TTC549 (cell line): Measurements from ENCODE around the gene EARS2.
"Not testable (repeated sequence)": the region's sequence is repeated elsewhere in the genome, so short reads cannot be mapped to it uniquely, and the experiment has no call there.

Source experiments
- FAIRE-seq: peaks from 2 replicates; lab custom pipeline; 2012; peaks lifted over from hg19 to GRCh38; lab: Jason Lieb, UNC

The EARS2 gene

DNA sequence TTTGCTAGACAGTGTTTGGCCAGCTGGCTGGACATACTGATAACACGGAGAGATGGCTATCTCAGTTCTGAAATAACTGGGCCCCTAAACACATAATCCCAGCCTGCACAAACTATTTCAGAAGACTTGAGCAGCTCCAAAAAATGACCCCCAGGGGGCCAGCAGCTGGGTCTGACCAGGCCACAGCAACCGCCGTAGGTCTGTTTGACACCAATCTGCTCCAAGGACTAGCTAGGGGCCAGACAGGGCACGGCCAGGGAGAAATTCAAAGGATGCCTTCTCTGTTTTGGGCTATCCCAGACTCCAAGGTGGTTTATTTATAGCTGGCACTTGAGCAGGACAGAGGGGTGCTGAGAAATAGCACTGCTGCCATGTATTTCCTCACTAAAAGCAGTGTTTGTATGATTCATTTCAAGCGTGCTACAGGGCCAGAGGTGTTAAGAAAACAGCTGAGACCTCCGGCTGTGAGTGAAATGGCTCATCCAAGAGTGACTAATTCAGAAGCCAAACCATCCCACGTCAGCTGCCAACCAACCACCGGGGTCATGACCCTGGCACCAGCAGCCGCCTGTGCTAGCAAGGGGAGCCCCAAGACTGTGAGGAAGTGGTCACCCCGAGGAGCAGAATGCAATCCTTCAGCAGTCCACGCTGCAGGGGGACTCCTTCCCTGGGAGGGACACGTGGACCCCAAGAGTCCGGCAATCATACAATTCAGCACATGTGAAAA, 52.5 kb downstream of the EARS2 start:
- FAIRE-seq: no peak

- no peak for FAIRE-seq
Observed at GRCh38 chr16:23504076-23504452, 53.1 kb downstream of the EARS2 start.

- no peak for FAIRE-seq
Observed at GRCh38 chr16:23502466-23502865, 54.7 kb downstream of the EARS2 start.

GRCh38 chr16:23501291-23501690, 55.9 kb downstream of the EARS2 start:
- no peak for FAIRE-seq

- no peak for FAIRE-seq
Observed at GRCh38 chr16:23500862-23501225, 56.3 kb downstream of the EARS2 start.

GRCh38 chr16:23500212-23500861, 56.8 kb downstream of the EARS2 start:
- no peak for FAIRE-seq

- no peak for FAIRE-seq
Observed at GRCh38 chr16:23499801-23500200, 57.3 kb downstream of the EARS2 start.

DNA sequence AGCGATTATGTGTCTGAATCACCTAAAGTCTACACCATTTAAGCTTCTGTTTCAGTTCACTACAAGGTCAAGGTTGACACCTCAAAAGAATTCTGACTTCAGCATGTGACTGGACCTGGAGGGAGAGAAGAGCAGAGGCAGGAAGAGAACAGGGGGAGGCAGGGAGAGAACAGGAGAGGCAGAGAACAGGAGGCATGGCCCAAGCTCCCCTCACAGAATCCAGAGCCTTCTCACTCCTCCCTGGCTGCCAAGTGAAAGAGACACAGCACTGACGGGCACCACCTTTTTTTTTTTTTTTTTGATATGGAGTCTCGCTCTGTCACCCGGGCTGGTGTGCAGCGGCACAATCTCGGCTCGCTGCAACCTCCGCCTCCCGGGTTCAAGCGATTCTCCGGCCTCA, 58.3 kb downstream of the EARS2 start:
- FAIRE-seq: no peak

DNA sequence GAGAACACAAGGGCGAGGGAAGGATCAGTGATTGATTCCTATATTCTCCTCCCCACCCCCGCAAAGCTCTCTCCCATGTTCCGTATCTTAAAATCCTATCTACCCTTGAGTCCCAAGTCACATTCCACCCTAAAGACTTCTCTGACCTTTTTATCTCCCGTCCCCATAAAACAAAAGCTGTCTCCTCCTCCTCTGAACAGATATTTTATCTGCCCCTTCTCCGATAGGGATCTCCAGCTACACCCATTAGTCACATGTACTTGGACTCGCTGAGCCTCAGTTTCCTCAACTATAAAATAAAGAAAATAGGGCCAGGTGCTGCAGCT, 59.6 kb downstream of the EARS2 start:
- no peak for FAIRE-seq

- no peak for FAIRE-seq
Observed at GRCh38 chr16:23496821-23497542, 60.2 kb downstream of the EARS2 start.

DNA sequence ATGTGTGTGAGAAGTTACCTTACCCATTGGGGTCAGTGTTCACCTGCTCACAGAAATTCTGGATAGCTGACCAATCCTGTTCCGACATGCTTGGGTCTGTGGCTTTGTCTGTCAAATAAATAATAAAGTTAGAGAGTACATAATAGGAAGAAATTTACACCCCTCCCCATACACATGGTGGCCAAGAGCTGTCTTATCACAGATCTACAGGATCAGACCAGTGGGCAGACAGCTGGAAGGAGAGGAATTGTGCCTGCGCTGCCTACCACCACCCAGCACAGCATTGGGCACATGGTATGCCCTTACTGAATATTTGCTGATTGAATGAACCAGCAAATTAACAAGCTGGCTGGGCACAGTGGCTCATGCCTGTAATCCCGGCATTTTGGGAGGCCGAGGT, 61.5 kb downstream of the EARS2 start:
- no peak for FAIRE-seq

GRCh38 chr16:23494188-23494587, 63.0 kb downstream of the EARS2 start:
- no peak for FAIRE-seq

DNA sequence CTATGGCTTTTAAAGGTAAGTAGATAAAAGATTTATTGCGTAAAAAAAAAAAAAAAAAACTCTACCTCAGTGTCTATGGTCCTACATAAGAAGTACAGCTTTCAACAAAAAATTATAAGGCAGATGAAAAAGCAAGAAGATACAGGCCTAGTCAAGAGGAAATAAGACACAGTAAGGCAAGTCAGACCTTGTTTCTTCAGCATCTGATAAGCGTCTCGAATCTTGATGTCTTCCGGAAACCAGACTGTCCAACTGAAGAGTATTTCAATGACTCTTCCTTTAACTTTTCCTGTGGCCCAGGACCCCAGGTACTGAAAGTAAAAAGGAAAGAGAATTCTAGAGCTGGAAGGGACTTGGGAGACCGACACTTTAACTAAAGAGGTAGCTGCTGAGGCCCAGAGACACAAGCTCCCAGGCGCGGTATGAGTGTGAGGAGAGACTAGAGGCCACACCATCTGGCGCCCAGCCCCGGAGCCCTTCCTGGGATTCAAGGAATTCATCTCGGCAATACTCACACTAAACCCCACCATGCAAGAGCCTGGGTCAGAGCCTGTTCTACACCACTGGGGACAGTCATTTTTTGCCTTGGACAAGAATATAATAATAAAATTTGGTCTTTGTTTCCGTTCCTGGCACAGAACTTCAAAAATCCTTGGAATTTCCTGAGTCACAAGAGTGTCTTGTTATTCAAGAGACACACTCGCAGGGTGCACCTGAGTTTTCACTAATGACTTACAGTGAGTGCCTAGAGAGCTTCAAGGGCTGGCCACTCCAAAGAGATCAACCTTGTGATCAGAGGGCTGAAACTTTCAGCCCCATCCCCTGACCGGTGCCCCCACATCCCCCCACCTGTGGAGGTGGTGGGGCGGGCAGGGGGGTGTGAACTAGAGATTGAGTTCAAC, 65.4 kb downstream of the EARS2 start:
- no peak for FAIRE-seq

GRCh38 chr16:23486480-23486879, 70.7 kb downstream of the EARS2 start:
- FAIRE-seq: no peak

- no peak for FAIRE-seq
Observed at GRCh38 chr16:23485841-23486240, 71.3 kb downstream of the EARS2 start.

DNA sequence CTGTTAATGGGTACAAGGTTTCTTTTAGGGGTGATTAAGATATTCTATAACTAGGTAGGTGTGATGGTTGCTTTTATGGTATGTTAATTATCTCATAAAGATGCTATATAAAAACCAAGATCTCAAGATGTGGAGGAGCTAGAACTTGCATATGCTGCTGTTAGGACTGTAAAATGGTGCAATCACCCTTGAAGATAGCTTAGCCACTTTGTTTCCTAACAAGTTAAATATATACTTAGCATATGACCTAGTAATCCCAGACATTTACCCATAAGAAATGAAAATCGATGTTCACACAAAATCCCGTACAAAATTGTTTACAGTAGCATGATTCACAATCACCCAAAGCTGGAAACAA, 71.9 kb downstream of the EARS2 start:
- FAIRE-seq: no peak

- no peak for FAIRE-seq
Observed at GRCh38 chr16:23484510-23485256, 72.5 kb downstream of the EARS2 start.

DNA sequence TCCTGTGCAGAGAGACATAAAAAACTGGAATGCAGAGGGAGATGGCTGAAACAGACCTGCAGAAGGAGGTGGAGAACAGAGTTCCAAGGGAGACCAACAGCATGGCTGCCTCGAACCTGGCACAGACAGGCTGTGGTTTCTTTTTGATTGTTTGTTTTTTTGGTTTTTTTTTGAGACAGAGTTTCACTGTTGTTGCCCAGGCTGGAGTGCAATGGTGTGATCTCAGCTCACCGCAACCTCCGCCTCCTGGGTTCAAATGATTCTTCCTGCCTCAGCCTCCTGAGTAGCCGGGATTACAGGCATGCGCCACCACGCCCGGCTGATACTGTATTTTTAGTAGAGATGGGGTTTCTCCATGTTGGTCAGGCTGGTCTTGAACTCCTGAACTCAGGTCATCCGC, 73.7 kb downstream of the EARS2 start:
- not testable (repeated sequence) for FAIRE-seq

DNA sequence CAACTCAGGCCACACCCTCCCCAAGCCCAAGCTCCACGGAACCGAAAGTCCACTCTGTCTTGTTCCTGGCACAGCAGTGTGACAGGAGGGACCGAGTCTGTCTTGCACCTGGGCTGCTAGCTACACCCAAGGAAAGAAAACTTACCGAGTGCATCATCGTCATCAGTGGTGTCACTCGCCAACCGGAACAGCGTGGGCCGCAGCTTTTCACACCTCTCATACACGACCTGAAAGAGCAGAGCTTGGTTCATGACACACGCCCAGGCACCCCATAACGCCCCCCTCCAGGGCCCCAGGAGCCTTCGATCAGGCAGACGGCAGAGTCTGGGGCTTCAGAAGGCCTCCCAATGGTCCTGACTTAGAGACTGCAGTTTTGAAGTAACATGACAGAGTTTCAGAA, 74.4 kb downstream of the EARS2 start:
- FAIRE-seq: no peak

GRCh38 chr16:23480257-23480656, 76.9 kb downstream of the EARS2 start:
- FAIRE-seq: no peak

DNA sequence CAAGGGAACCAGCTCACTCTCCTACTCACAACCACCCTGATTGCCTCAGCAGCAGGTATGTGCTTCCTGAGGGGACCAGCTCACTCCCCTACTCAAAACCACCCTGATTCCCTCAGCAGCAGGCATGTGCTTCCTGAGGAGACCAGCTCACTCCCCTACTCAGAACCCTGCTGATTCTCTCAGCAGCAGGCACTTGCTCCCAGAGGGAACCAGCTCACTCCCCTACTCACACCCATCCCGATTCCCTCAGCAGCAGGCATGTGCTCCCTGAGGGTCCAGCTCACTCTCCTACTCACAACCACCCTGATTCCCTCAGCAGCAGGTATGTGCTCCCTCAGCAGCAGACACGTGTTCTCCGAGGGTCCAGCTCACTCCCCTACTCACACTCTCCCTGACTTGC, 78.0 kb downstream of the EARS2 start:
- FAIRE-seq: no peak

DNA sequence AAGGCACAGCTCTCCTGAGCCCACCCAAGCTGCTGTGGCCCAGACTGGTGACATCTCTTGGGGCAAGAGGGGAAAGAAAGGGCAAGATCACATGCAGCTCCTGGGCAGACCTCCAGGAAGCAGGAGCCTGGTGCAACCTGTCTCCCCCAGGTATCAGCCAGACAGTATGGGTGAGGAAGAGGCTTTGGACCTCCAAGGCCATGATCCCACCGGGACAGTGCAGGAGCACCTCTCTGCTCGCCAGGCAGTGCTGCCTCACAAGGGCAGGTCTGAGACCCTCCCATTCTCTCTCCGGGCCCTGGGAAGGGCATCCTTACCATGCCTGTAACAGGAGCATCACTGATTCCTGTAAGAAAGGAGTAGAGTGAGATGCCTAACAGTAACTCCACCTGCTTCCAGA, 78.6 kb downstream of the EARS2 start:
- no peak for FAIRE-seq
